Measurements from ENCODE around the gene GOLGA3.

GOLGA3 gene

GRCh38 chr12:132741620-132742019 is 87.0 kb downstream of the GOLGA3 start:
- Histone ChIP-seq H4K20me1 (ENCODE audit: insufficient read depth, low read length, poor library complexity, severe bottlenecking) (peaks cover 3% of the 10 kb centered on the region), H3K4me1 (ENCODE audit: insufficient read depth, low read length, poor library complexity, severe bottlenecking) (no peaks in the 10 kb centered on the region), H3K9ac (ENCODE audit: low read depth, low read length, poor library complexity, severe bottlenecking) (no peak overlapping the region), H3K36me3 (ENCODE audit: insufficient read depth, low read length) (peaks cover 90% of the 10 kb centered on the region; the same call in 1 of the 2 replicates), H3F3A (ENCODE audit: low read depth) (no peaks in the 10 kb centered on the region), H3K27me3 (ENCODE audit: insufficient read depth, low read length, poor library complexity, severe bottlenecking) (no peaks in the 10 kb centered on the region), H3K4me3 (ENCODE audit: low read length, poor library complexity, severe bottlenecking) (no peak overlapping the region), H3K9me2 (replicated peaks; ENCODE audit: low read depth, low read length) (no peaks in the 10 kb centered on the region), H3K4me2 (ENCODE audit: low read depth, low read length, poor library complexity, severe bottlenecking) (no peak overlapping the region), H3K9me3 (ENCODE audit: insufficient read depth, low read depth, low read length) (no peaks in the 10 kb centered on the region), H3K79me2 (ENCODE audit: insufficient read depth, low read length) (peaks cover 31% of the 10 kb centered on the region), H2AFZ (ENCODE audit: low read length) (no peak overlapping the region)
- TF ChIP-seq, protein P1, sequence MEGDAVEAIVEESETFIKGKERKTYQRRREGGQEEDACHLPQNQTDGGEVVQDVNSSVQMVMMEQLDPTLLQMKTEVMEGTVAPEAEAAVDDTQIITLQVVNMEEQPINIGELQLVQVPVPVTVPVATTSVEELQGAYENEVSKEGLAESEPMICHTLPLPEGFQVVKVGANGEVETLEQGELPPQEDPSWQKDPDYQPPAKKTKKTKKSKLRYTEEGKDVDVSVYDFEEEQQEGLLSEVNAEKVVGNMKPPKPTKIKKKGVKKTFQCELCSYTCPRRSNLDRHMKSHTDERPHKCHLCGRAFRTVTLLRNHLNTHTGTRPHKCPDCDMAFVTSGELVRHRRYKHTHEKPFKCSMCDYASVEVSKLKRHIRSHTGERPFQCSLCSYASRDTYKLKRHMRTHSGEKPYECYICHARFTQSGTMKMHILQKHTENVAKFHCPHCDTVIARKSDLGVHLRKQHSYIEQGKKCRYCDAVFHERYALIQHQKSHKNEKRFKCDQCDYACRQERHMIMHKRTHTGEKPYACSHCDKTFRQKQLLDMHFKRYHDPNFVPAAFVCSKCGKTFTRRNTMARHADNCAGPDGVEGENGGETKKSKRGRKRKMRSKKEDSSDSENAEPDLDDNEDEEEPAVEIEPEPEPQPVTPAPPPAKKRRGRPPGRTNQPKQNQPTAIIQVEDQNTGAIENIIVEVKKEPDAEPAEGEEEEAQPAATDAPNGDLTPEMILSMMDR (conservative IDR thresholded peaks at IDR 0.05; ENCODE audit: low read length): no peak
- no peak for TF ChIP-seq EZH2phosphoT487 (IDR thresholded peaks at IDR 0.05; ENCODE audit: borderline replicate concordance)

DNA sequence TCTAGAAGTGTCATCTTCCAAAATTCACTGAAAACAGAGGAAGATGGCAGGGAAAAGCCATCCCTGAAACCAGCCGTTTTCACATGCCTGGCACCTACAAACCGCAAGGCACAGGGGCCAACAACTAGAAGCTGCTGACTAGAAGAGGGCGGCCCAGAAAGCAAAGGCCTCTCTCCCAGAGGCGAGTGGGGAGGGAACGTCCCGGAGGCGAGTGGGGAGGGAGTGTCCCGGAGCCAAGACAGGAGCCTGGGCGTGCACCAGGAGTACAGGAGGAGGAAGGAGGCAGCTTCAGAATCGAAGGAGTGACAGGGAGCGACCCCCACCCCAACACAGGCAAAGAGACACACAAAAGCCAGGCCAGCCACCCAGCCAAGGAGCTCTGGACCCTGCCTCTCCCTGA is 88.0 kb downstream of the GOLGA3 start:
- Histone ChIP-seq H3K4me3 (ENCODE audit: low read length, poor library complexity, severe bottlenecking) (no peak overlapping the region), H3K9me2 (replicated peaks; ENCODE audit: low read depth, low read length) (no peaks in the 10 kb centered on the region), H3K4me1 (ENCODE audit: insufficient read depth, low read length, poor library complexity, severe bottlenecking) (no peaks in the 10 kb centered on the region), H3K9ac (ENCODE audit: low read depth, low read length, poor library complexity, severe bottlenecking) (no peak overlapping the region), H3K9me3 (ENCODE audit: insufficient read depth, low read depth, low read length) (no peaks in the 10 kb centered on the region), H2AFZ (ENCODE audit: low read length) (no peak overlapping the region), H3K36me3 (ENCODE audit: insufficient read depth, low read length) (peaks cover 89% of the 10 kb centered on the region; the same call in 1 of the 2 replicates), H3K79me2 (ENCODE audit: insufficient read depth, low read length) (peaks cover 31% of the 10 kb centered on the region), H3F3A (ENCODE audit: low read depth) (no peaks in the 10 kb centered on the region), H3K4me2 (ENCODE audit: low read depth, low read length, poor library complexity, severe bottlenecking) (no peak overlapping the region), H3K27me3 (ENCODE audit: insufficient read depth, low read length, poor library complexity, severe bottlenecking) (no peaks in the 10 kb centered on the region), H4K20me1 (ENCODE audit: insufficient read depth, low read length, poor library complexity, severe bottlenecking) (peaks cover 3% of the 10 kb centered on the region)
- TF ChIP-seq, protein P1 (conservative IDR thresholded peaks at IDR 0.05; ENCODE audit: low read length): no peak
- no peak for TF ChIP-seq EZH2phosphoT487 (IDR thresholded peaks at IDR 0.05; ENCODE audit: borderline replicate concordance)

- Histone ChIP-seq H3K4me2 (ENCODE audit: low read depth, low read length, poor library complexity, severe bottlenecking) (no peak overlapping the region), H4K20me1 (ENCODE audit: insufficient read depth, low read length, poor library complexity, severe bottlenecking) (peaks cover 3% of the 10 kb centered on the region), H3K79me2 (ENCODE audit: insufficient read depth, low read length) (peaks cover 30% of the 10 kb centered on the region), H3K9me3 (ENCODE audit: insufficient read depth, low read depth, low read length) (no peaks in the 10 kb centered on the region), H3K9ac (ENCODE audit: low read depth, low read length, poor library complexity, severe bottlenecking) (no peak overlapping the region), H3K27me3 (ENCODE audit: insufficient read depth, low read length, poor library complexity, severe bottlenecking) (no peaks in the 10 kb centered on the region), H3K36me3 (ENCODE audit: insufficient read depth, low read length) (peaks cover 89% of the 10 kb centered on the region; the same call in 1 of the 2 replicates), H3K4me1 (ENCODE audit: insufficient read depth, low read length, poor library complexity, severe bottlenecking) (no peaks in the 10 kb centered on the region), H3F3A (ENCODE audit: low read depth) (no peaks in the 10 kb centered on the region), H3K4me3 (ENCODE audit: low read length, poor library complexity, severe bottlenecking) (no peak overlapping the region), H2AFZ (ENCODE audit: low read length) (no peak overlapping the region), H3K9me2 (replicated peaks; ENCODE audit: low read depth, low read length) (no peaks in the 10 kb centered on the region)
- TF ChIP-seq, protein P1 (conservative IDR thresholded peaks at IDR 0.05; ENCODE audit: low read length): no peak
- TF ChIP-seq EZH2phosphoT487 (IDR thresholded peaks at IDR 0.05; ENCODE audit: borderline replicate concordance): no peak
Observed at GRCh38 chr12:132740313-132740646, 88.4 kb downstream of the GOLGA3 start.

Measured in Loucy (cell line).